ENCODE results near the gene RHOG. TPM values are rescaled to one million over a fixed set of nuclear protein-coding genes. Genes with fewer than 3 reads are reported as not detected.

The RHOG gene
- total and polyA plus RNA-seq, 8 donors: 9.0 to 27.5 (median 14.0) TPM

DNA sequence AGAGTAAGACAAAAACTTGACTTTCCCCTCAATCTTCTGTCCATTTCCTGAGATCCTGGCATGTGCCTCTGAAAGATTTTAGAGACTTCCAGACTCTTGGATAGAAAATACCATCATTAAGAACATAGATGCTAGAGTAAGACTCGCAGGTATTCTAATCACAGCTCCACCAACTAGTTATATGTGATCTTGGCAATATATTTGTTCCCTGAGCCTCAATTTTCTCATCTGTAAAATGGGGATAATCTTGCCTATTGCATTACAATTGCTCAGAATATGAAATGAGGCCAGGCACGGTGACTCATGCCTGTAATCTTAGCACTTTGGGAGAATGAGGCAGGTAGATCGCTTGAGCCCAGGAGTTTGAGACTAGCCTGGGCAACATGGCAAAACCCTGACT, 10.7 kb downstream of the RHOG start:
- no peak for ATAC-seq
- 98% methylated on average over 3 of the region's 3 CpGs for WGBS, 2 donors
- intact Hi-C loops (cut with DNase I): no loop called here
- no peak overlapping the region for H3K4me3 ChIP-seq
- DNase-seq: no peak
- FAIRE-seq: no peak
- H3K4me1 ChIP-seq: peaks cover 7 to 9% (median 8%) of the 10 kb centered on the region in 3 donors
- peaks cover 0 to 10% (median 5%) of the 10 kb centered on the region in 3 donors for H3K36me3 ChIP-seq
- no peak overlapping the region for H3K27ac ChIP-seq
- H3K27me3 ChIP-seq: no peaks in the 10 kb centered on the region
- no peaks in the 10 kb centered on the region for H3K9me3 ChIP-seq
- TF ChIP-seq CTCF (IDR thresholded peaks at IDR 0.05): no peak

GRCh38 chr11:3827434-3828186, 13.1 kb downstream of the RHOG start:
- WGBS, 2 donors: 91 to 94% methylated on average over 35 of the region's 35 CpGs
- H3K36me3 ChIP-seq: peaks cover 0 to 10% (median 5%) of the 10 kb centered on the region in 3 donors
- H3K27me3 ChIP-seq: no peaks in the 10 kb centered on the region
- no peak overlapping the region for H3K4me3 ChIP-seq
- no peaks in the 10 kb centered on the region for H3K9me3 ChIP-seq
- FAIRE-seq: no peak
- no peak for ATAC-seq
- no peak for DNase-seq
- H3K4me1 ChIP-seq: peaks cover 4 to 6% (median 5%) of the 10 kb centered on the region in 3 donors
- H3K27ac ChIP-seq: no peak overlapping the region
- intact Hi-C loops (cut with DNase I): no loop called here
- TF ChIP-seq CTCF (IDR thresholded peaks at IDR 0.05): no peak

DNA sequence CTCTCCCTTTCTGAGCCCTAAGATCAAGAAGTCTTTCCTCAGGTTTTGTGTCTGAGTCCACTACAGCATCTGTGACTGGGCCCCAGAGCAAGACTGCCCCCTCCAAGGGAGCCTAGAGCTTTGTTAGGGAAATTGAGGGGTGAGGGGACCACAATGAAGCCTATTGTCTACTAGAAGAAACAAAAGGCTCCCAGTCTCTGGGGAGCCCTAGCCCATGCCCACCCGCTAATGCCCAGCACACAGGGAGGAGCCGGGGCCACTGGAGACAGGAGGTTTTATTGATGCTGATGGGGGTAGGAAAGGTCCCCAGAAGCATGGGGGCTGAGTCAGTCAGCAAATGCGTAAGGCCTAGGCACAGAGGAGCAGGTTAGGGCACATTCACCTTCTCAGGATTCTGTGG, 14.0 kb downstream of the RHOG start:
- Histone ChIP-seq H3K9me3 (no peaks in the 10 kb centered on the region), H3K36me3 (peaks cover 0 to 10% (median 5%) of the 10 kb centered on the region in 3 donors), H3K27ac (no peak overlapping the region), H3K27me3 (no peaks in the 10 kb centered on the region), H3K4me1 (no peaks in the 10 kb centered on the region), H3K4me3 (no peak overlapping the region)
- FAIRE-seq: no peak
- intact Hi-C loops (cut with DNase I): no loop called here
- WGBS, 2 donors: 96 to 100% methylated on average over 3 of the region's 3 CpGs
- TF ChIP-seq CTCF (IDR thresholded peaks at IDR 0.05): no peak
- DNase-seq: no peak
- no peak for ATAC-seq

DNA sequence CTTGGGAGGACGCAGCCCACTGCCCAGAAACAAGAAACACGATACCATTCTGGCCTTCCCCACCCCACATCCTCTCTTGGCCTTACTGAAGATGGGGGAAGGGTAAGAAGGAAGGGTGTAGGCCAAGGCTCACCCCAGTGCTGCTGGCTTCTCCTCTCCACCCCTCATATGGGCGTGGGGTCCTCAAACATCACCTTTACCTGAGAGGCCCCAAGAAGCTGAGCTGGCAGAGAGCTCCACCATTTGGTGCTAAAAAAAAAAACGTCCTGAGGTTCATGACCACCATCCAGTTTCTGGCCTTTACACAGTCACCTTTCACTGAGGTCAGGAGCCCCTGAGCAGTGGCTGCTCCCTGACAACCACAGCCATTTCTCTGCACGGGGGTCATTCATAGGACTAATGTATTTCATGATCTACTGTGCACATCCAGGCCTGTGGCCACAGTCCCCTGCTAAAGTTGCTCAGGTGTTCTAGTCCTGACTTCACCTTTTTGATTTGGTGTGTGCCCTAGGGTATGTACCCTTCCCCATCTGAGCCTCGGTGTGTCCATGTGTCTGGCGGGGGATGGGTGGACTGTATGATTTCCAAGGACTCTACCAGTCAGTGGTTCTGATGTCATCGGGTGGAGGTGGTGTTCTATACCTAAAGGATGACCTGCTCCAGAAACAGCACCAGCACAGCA, 15.1 kb downstream of the RHOG start:
- intact Hi-C loops (cut with DNase I): no loop called here
- Histone ChIP-seq H3K27me3 (no peaks in the 10 kb centered on the region), H3K4me1 (no peaks in the 10 kb centered on the region), H3K9me3 (no peaks in the 10 kb centered on the region), H3K27ac (no peak overlapping the region), H3K36me3 (peaks cover 0 to 10% (median 5%) of the 10 kb centered on the region in 3 donors), H3K4me3 (no peak overlapping the region)
- 85 to 88% methylated on average over 8 of the region's 8 CpGs for WGBS, 2 donors
- FAIRE-seq: no peak
- TF ChIP-seq CTCF (IDR thresholded peaks at IDR 0.05): no peak
- no peak for ATAC-seq
- no peak for DNase-seq
